ENCODE data around the gene HTRA3.

Gene HTRA3

DNA sequence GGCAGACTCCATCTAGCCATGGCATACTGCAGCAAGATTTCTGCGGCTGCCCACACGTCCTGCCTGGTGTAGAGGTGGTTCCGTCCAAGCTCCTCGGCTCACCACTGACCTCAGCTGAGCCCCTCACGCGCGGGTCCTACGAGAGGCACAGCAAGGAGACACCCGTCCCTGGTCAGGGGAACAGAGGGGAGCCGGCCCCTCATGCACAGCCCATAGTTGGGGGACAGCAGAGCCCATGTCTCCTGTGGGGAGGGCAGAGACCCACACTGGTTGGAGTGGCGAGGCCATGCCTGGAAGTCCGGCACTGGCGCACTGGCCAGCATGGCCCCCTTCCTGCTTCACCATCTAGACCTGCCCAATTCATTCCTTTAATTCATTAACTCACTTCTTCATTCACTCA is 80.8 kb downstream of the HTRA3 start (continued):
- TF ChIP-seq POU6F1 (CRISPR knock-in tag; IDR thresholded peaks at IDR 0.05; ENCODE audit: borderline replicate concordance, low read depth) = no peak
- no peak for TF ChIP-seq GLIS3 (CRISPR knock-in tag; IDR thresholded peaks at IDR 0.05)
- no peak for TF ChIP-seq ZNF8 (CRISPR knock-in tag; IDR thresholded peaks at IDR 0.05)
- no peak for TF ChIP-seq RARB (CRISPR knock-in tag; IDR thresholded peaks at IDR 0.05)
- TF ChIP-seq ISL1 (CRISPR knock-in tag; IDR thresholded peaks at IDR 0.05) = no peak
- TF ChIP-seq ARNTL (CRISPR knock-in tag; IDR thresholded peaks at IDR 0.05; ENCODE audit: borderline replicate concordance, low read depth) = no peak
- TF ChIP-seq, protein P1, sequence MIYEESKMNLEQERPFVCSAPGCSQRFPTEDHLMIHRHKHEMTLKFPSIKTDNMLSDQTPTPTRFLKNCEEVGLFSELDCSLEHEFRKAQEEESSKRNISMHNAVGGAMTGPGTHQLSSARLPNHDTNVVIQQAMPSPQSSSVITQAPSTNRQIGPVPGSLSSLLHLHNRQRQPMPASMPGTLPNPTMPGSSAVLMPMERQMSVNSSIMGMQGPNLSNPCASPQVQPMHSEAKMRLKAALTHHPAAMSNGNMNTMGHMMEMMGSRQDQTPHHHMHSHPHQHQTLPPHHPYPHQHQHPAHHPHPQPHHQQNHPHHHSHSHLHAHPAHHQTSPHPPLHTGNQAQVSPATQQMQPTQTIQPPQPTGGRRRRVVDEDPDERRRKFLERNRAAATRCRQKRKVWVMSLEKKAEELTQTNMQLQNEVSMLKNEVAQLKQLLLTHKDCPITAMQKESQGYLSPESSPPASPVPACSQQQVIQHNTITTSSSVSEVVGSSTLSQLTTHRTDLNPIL (CRISPR knock-in tag; IDR thresholded peaks at IDR 0.05; ENCODE audit: low read depth) = no peak
- TF ChIP-seq SNAI2 (CRISPR knock-in tag; IDR thresholded peaks at IDR 0.05) = no peak
- TF ChIP-seq ZFP30 (CRISPR knock-in tag; IDR thresholded peaks at IDR 0.05) = no peak
- no peak for TF ChIP-seq CSDC2 (CRISPR knock-in tag; IDR thresholded peaks at IDR 0.05)
- no peak for TF ChIP-seq PPARA (CRISPR knock-in tag; IDR thresholded peaks at IDR 0.05; ENCODE audit: borderline replicate concordance)

GRCh38 chr4:8350841-8351461 is 81.4 kb downstream of the HTRA3 start:
- no peak for ATAC-seq
- TF ChIP-seq ZNF8 (CRISPR knock-in tag; IDR thresholded peaks at IDR 0.05) = no peak
- TF ChIP-seq RARB (CRISPR knock-in tag; IDR thresholded peaks at IDR 0.05) = no peak
- no peak for TF ChIP-seq ZNF565 (CRISPR knock-in tag; conservative IDR thresholded peaks at IDR 0.05; ENCODE audit: low read depth)
- TF ChIP-seq TOX (CRISPR knock-in tag; IDR thresholded peaks at IDR 0.05; ENCODE audit: borderline replicate concordance) = no peak
- TF ChIP-seq ISL1 (CRISPR knock-in tag; IDR thresholded peaks at IDR 0.05) = no peak
- no peak for TF ChIP-seq ZC3H10 (CRISPR knock-in tag; IDR thresholded peaks at IDR 0.05)
- no peak for TF ChIP-seq ZFP30 (CRISPR knock-in tag; IDR thresholded peaks at IDR 0.05)
- TF ChIP-seq POU6F1 (CRISPR knock-in tag; IDR thresholded peaks at IDR 0.05; ENCODE audit: borderline replicate concordance, low read depth) = no peak
- TF ChIP-seq PATZ1 (CRISPR knock-in tag; IDR thresholded peaks at IDR 0.05; ENCODE audit: borderline replicate concordance) = no peak
- no peak for TF ChIP-seq BACH2 (CRISPR knock-in tag; IDR thresholded peaks at IDR 0.05; ENCODE audit: borderline replicate concordance)
- no peak for TF ChIP-seq ESRRG (CRISPR knock-in tag; IDR thresholded peaks at IDR 0.05)
- TF ChIP-seq TSHZ2 (CRISPR knock-in tag; IDR thresholded peaks at IDR 0.05) = no peak
- TF ChIP-seq ZFP3 (CRISPR knock-in tag; IDR thresholded peaks at IDR 0.05) = no peak
- no peak for TF ChIP-seq SNAI2 (CRISPR knock-in tag; IDR thresholded peaks at IDR 0.05)
- no peak for TF ChIP-seq PPARA (CRISPR knock-in tag; IDR thresholded peaks at IDR 0.05; ENCODE audit: borderline replicate concordance)

GRCh38 chr4:8351931-8352367 is 82.4 kb downstream of the HTRA3 start:
- TF ChIP-seq, protein P1 (CRISPR knock-in tag; IDR thresholded peaks at IDR 0.05; ENCODE audit: low read depth) = no peak
- TF ChIP-seq ZC3H10 (CRISPR knock-in tag; IDR thresholded peaks at IDR 0.05) (no peak), PATZ1 (CRISPR knock-in tag; IDR thresholded peaks at IDR 0.05; ENCODE audit: borderline replicate concordance) (no peak), BACH2 (CRISPR knock-in tag; IDR thresholded peaks at IDR 0.05; ENCODE audit: borderline replicate concordance) (no peak), TSHZ2 (CRISPR knock-in tag; IDR thresholded peaks at IDR 0.05) (no peak), ESRRG (CRISPR knock-in tag; IDR thresholded peaks at IDR 0.05) (no peak), TCF4 (CRISPR knock-in tag; IDR thresholded peaks at IDR 0.05; ENCODE audit: borderline replicate concordance) (no peak), ZNF8 (CRISPR knock-in tag; IDR thresholded peaks at IDR 0.05) (no peak), SNAI2 (CRISPR knock-in tag; IDR thresholded peaks at IDR 0.05) (no peak)
- ATAC-seq = no peak

All from SK-N-SH treated with all-trans-retinoic acid at 6 μM for 48 hours (cell line).